NCI-H128 (cell line): ENCODE measurements around the gene CACNA1A.
"Not testable (repeated sequence)": the region's sequence is repeated elsewhere in the genome, so short reads cannot be mapped to it uniquely, and the experiment has no call there.

Source experiments
- DNase-seq: peaks from one replicate; lab custom pipeline; 2025; ENCODE audit not compliant: unreplicated experiment; lab: John Stamatoyannopoulos, UW

CACNA1A gene

DNA sequence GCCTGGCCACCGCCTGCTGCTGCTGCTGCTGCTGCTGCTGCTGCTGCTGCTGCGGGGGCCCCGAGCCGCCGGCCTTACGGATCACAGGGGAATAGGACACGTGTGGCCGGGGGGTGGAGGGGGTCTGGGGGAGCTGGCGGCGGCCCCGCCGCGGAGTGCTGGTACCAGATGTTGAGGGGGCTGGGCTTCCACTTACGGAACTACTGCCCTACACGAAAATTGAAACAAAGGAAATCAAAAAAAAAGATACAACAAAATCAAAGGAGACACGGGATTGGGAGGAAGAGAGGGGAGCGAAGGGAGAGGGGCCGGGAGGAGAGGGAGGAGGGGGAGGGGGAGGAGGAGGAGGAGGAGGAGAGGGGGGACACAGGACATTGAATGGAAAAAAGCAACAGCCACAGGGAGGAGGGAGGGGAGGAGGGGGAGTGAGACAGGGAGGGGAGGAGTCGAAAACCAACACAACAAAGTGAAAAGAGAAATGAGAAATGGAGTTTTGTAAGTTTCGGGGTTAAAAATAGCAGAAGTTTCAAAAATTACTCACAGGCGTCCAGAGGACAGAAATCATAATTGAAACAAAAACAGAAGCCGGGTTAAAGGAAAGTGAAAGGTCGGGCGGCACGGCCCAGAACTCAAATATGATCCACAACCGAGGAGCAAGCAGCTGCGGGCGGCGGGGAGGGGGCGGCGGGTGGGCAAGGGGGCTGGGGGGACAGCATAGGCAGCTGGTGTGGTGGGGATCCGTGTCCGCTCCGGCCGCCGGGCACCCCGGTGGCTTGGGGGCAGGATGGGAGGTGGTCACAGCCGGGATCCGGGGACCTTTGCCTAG, 298.2 kb downstream of the CACNA1A start:
- no peak for DNase-seq

DNA sequence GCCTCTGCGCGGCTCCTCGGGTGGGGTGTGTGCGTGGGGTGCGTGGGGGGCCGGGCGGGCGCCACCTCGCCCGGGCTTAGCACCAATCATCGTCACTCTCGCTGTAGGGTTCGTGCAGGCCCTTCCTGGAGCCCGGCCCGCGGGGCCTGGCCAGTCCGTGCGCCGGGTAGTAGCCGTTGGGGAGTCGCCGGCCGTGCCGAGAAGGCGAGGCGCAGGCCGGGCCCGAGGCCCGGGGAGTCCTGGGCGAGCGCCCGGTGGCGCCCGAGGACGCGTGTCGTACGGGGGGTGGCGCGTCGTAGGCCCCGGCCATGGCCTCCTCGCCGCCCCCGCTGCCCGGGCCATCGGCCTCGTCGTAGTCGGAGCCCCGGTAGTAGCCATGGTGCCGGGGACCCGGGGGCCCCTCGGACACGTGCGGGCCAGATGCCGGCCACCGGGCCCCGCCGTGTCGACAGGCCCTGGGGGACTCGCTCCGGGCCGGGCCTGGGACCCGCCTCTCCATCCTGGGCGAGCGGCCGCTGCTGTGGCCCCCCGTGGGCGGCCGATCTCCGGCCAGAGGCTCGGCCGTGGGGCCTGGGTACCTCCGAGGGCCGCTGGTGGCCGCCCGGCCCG, 298.9 kb downstream of the CACNA1A start:
- no peak for DNase-seq

DNA sequence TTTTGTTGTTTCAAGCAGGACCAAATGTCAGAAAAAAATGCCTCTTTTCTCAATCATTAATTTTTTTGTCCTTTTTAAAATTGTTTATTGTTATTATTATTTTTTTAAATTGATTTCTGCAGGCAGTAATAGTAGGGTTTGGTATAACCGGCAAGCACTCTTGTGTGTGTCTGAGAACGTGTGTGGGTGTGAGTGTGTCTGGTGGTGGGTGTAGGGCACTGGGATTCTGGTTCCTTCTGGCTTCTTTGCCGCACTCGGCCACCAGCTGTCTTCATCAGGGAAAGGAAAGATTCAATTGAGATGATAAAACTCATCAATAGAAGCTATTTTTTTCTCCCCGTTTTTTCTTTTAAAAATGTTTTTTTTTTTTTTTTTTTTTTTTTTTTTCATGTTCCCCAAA, 299.7 kb downstream of the CACNA1A start:
- DNase-seq = no peak

DNA sequence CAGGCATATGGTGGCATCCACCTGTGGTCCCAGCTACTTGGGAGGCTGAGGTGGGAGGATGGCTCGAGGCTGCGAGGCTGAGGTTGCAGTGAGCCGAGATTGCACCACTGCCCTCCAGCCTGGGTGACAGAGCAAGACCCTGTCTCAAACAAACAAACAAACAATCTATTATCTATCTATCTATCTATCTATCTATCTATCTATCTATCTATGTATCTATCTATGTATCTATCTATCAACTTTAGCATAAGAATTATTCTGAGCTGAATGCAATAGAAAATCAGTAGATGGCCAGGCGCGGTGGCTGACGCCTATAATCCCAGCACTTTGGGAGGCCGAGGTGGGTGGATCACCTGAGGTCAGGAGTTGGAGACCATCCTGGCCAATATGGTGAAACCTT, 304.2 kb downstream of the CACNA1A start:
- DNase-seq = not testable (repeated sequence)

DNA sequence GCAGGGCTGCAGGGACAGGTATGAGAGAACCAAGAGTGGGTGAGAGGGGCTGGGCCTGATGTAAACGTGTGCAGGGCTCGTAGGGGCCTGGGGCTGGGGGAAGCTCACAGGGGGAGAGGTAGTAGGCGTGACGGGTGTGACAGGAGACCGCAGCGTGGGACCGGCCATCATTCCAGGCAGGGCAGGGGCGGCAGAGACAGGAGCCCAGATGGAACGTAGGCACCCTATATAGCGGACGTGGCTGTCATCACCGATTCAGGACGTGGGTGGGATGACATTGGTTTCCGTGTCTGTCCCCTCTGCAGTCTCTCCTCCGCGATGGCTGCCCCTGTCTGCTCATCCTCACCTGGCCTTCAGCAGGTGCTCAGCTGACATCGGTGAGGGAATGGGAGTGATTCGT, 307.6 kb downstream of the CACNA1A start:
- DNase-seq = no peak

DNA sequence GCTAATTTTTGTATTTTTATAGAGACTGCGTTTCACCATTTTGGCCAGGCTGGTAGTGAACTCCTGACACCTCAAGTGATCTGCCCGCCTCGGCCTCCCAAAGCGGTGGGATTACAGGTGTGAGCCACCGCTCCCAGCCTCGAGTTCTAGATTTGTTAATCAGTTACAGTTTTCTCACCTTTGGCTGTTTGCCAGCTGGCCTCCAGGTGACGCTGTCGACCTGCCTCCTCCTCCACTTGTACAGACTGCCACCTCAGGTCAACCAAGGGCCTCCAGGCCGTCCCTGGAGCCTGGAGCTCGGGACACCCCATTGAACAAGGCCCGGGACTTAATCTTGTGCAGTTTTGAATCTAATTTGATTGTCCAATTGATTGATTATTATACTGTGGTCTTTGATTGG, 310.6 kb downstream of the CACNA1A start:
- DNase-seq = no peak

DNA sequence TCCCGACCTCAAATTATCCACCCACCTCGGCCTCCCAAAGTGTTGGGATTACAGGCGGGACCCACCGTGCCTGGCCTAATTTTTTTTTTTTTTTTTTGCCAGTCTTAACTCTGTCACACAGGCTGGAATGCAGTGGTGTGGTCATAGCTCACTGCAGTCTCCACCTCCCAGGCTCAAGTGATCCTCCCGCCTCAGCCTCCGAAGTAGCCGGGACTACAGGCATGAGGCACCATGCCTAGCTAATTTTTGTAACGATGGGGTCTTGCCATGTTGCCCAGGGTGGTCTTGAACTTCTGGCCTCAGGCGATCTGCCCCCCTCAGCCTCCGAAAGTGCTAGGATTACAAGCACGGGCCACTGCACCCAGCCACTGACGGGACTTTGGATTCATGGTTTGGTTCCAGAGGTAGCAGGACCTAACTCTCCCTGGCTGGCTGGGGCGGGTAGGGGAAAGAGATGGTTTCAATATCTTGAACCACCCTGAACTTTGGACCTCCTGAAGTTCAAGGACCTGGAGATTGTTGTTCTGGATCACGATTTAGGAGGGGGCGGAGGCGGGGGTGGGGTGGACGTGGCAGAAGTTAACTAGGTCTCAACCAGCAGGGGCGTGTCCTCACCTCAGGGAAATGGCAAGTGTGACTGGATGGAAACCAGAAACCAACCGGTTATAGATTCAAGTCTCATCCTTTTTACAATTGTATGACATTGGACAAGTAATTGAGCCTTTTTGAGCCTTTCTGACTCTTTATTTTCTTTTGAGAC, 315.3 kb downstream of the CACNA1A start:
- DNase-seq = no peak

DNA sequence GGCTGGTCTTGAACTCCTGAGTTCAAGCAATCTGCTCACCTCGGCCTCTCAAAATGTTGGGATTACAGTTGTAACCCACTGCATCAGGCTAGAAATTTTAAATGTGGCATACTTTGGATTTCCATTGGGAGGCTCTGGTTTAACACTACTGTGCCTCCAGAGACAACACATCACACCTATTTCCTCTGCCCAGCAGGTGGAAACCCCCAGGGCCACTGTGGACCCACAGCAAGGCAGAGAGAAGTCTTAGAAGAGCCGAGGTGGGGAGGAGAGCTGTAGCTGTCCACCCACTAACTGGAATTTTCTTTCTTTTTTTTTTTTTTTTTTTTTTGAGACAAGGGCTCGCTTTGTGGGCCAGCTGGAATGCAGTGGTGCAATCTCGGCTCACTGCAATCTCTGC, 316.7 kb downstream of the CACNA1A start:
- DNase-seq = no peak

DNA sequence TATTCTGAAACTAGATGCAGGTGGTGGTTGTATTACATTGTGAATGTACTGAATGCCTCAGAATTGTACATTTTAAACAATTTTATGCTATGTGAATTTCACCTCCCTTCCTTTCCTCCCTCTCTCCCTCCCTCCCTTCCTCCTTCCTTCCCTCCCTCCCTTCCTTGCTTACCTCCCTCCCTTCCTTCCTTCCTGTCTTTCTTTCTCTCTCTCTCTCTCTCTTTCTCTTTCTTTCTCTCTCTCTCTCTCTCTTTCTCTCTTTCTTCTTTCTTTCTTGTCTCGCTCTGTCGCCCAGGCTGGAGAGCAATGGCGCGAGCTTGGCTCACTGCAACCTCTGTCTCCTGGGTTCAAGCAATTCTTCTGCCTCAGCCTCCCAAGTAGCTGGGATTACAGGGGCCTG, 318.9 kb downstream of the CACNA1A start:
- no peak for DNase-seq

DNA sequence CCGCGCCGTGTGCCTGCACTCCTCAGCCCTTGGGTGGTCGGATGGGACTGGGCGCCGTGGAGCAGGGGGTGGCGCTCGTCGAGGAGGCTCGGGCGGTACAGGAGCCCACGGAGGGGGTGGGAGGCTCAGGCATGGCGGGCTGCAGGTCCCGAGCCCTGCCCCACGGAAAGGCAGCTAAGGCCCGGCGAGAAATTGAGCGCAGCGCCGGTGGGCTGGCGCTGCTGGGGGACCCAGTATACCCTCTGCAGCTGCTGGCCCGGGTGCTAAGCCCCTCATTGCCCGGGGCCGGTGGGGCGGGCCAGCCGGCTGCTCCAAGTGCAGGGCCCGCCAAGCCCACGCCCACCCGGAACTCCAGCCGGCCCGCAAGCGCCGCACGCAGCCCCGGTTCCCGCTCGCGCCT, 319.6 kb downstream of the CACNA1A start:
- not testable (repeated sequence) for DNase-seq

DNA sequence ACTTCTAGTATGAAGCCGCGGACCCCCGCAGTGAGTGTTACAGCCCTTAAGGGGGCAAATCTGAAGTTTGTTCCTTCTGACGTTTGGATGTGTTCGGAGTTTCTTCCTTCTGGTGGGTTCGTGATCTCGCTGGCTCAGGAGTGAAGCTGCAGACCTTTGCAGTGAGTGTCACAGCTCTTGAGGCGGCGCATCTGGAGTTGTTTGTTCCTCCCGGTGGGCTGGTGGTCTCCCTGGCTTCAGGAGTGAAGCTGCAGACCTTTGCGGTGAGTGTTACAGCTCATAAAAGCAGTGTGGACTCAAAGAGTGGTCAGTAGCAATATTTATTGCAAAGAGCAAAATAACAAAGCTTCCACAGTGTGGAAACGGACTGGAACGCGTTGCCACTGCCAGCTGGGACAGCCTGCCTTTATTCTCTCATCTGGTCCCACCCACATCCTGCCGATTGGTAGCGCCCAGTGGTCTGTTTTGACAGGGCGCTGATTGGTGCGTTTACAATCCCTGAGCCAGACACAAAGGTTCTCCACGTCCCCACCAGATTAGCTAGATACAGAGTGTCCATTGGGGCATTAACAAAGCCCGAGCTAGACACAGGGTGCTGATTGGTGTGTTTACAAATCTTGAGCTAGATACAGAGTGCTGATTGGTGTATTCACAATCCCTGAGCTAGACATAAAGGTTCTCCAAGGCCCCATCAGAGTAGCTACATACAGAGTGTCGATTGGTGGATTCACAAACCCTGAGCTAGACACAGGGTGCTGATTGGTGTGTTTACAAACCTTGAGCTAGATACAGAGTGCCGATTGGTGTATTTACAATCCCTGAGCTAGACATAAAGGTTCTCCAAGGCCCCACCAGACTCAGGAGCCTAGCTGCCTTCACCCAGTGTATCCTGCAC, 320.3 kb downstream of the CACNA1A start:
- DNase-seq = not testable (repeated sequence)

DNA sequence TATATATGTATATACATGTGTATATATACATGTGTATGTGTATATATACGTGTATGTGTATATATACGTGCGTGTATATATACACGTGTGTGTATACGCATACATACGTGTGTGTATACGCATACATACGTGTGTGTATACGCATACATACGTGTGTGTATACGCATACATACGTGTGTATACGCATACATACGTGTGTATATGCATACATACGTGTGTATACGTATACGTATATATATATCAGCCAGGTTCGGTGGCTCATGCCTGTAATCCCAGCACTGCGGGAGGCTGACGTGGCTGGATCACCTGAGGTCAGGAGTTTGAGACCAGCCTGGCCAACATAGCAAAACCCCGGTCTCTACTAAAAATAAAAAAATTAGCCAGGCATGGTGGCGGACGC, 321.4 kb downstream of the CACNA1A start:
- DNase-seq = not testable (repeated sequence)

DNA sequence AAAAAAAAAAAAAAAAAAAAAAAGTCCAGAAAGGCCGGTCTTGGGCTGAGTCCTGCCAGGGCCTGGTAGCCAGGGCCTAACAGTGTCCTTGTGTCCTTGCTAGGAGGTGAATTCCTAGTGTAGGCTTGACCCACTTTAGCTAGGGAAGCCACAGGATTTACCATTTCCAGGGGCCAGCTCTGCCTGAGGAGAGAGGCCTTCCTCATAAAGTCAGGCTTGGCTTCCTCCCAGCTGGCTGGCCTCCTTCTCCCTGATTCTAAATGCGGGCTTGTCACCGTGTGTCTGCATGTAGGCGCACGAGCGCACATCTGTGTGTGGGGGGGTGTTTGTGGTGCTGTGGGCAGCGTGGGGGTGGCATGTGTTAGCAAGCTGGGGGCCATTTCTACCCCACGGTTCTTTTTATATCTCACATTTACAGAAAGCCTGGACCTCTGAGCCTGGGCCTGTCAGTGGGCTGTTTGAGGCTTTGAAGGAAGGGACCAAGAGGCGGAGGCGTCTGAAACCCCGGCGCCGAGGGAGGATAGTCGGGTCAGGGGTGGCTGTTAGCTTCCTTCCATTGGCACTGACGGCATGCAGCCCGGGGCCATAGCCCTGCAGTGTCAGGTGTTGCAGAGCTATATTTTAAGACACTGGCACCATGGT, 324.4 kb downstream of the CACNA1A start:
- DNase-seq = no peak

DNA sequence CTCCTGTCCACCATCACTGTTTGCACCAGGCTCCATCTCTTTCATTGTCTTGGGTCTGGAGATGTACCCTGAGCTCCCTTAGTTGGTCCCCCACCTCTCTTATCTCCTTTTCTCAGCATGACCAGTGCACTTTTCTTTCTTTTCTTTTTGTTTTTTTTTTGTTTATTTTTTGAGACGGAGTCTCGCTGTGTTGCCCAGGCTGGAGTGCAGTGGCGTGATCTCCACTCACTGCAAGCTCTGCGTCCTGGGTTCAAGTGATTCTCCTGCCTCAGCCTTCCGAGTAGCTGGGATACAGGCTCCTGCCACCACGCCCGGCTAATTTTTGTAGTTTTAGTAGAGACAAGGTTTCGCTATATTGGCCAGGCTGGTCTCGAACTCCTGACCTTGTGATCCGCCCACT, 328.0 kb downstream of the CACNA1A start:
- DNase-seq = not testable (repeated sequence)

DNA sequence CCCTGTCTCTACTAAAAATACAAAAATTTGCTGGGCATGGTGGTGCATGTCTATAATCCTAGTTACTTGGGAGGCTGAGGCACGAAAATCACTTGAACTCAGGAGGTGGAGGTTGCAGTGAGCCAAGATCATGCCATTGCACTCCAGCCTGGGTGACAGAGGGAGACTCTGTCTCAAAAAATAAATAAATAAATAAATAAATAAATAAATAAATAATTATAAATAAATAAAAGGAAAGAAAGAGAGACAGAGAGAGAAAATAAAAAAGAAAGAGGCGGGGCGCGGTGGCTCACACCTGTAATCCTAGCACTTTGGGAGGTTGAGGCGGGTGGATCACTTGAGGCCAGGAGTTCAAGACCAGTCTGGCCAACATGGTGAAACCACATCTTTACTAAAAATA, 328.7 kb downstream of the CACNA1A start:
- DNase-seq = not testable (repeated sequence)

DNA sequence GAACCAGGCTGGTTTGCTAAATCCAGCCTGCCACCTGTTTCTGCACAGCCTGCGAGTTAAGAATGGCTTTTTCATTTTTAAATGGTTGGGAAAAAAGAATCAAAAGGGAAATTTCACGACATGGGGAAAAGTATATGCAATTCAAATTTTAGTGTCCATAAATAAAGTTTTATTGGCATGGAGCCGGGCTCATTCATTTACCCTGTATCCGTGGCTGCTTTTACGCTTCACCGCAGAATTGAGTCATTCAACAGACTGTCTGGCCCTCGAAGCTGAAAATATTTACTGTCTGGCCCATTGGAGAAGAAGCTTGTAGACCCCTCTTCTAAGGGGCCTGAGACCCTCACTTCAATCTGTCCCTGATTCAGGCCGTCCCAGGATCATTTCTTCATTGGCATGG, 329.9 kb downstream of the CACNA1A start:
- DNase-seq = no peak

DNA sequence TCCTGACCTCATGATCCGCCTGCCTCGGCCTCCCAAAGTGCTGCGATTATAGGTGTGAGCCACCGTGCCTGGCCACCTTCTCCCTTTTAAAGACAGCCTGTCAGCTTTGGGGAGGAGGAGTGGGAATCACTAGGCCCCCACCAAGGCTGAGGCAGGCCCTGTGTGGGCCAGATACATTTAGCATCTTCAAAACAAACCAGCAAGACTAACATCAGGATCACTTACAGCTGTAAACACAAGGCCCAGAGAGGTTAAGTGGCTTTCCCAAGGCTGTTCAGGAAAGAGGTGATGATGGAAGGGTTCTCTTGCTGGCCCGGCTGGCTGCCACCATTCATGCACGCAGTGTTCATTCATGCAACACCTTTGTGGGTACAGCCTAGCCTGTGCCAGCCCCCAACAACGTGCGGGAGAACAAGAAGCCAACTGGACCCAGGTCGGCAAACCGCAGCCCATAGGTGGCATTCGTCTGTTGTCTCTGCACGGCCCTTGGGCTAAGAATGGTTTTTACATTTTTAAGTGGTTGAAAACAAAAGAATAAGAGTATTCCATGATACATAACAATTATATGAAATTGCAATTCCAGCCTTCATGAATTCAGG, 333.0 kb downstream of the CACNA1A start:
- DNase-seq = no peak

DNA sequence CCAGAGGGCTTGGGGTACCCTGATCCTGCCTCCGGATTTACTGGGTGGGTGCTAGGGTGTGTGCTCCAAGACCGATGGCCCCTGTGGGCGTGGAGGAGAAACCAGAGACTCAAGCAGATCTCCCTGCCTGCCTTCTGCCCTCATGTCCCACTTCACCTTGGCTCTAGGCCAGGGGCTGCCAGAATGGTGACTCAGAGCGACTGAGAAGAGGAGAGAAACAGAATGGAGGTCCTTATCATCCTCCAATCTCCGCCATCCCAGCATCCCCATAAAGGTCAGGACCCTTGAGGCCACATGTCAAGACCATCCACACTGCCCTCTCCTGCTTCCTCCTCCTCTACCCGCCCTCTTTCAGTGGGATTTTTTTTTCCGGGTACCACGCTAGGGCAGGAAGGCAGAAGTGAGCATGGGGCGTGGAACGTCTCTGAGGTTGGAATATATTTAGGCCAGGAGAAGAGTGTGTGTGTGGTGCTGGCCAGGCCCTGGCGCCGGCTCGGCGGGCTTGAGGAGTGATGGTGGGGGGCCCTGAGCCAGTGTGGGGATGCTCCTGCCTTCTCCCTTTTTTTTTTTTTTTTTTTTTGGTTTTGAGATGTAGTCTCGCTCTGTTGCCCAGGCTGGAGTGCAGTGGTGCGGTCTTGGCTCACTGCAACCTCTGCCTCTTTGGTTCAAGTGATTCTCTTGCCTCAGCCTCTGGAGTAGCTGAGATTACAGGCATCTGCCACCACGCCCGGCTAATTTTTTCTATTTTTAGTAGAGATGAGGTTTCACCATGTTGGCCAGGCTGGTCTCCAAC, 333.7 kb downstream of the CACNA1A start:
- peak; percentile 29 for DNase-seq

DNA sequence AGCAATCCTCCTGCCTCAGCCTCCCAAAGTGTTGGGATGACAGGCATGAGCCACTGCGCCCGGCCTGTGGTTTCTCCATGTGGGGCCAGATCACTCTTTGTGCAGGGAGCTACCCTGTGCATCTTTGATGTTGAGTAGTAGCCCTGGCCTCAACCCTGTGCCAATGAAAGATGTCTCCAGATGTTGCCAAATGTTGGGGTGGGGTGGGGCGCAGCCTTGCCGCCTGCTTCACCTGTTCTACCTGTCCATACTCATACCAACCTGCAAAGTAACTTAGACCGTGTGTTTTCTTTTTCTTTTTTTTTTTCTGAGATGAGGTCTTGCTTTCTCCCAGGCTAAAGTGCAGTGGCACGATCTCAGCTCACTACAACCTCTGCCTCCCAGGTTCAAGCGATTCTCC, 335.1 kb downstream of the CACNA1A start:
- DNase-seq = no peak
